KOPT-K1 (cell line): ENCODE measurements around the gene GMEB1.
"Not testable (repeated sequence)": the region's sequence is repeated elsewhere in the genome, so short reads cannot be mapped to it uniquely, and the experiment has no call there.

Source experiments
- H3K27ac ChIP-seq: fragments of 200-600 bp; sonication (generic); 2 replicates; pipeline ENCODE4 v1.5.1; 2016; ENCODE audit warnings: antibody characterized with exemption, mild to moderate bottlenecking, low read depth, low read length; ENCODE audit not compliant: poor library complexity, severe bottlenecking
- H3K36me3 ChIP-seq: fragments of 200-600 bp; sonication (generic); 2 replicates; pipeline ENCODE4 v1.5.1; 2017; ENCODE audit warnings: antibody characterized with exemption, mild to moderate bottlenecking, low read length, moderate library complexity; ENCODE audit not compliant: insufficient read depth
- H3K9me3 ChIP-seq: fragments of 200-600 bp; sonication (generic); 2 replicates; pipeline ENCODE4 v1.5.1; 2017; ENCODE audit warnings: antibody characterized with exemption, low read length, mild to moderate bottlenecking; ENCODE audit not compliant: insufficient read depth, poor library complexity, severe bottlenecking

The GMEB1 gene

DNA sequence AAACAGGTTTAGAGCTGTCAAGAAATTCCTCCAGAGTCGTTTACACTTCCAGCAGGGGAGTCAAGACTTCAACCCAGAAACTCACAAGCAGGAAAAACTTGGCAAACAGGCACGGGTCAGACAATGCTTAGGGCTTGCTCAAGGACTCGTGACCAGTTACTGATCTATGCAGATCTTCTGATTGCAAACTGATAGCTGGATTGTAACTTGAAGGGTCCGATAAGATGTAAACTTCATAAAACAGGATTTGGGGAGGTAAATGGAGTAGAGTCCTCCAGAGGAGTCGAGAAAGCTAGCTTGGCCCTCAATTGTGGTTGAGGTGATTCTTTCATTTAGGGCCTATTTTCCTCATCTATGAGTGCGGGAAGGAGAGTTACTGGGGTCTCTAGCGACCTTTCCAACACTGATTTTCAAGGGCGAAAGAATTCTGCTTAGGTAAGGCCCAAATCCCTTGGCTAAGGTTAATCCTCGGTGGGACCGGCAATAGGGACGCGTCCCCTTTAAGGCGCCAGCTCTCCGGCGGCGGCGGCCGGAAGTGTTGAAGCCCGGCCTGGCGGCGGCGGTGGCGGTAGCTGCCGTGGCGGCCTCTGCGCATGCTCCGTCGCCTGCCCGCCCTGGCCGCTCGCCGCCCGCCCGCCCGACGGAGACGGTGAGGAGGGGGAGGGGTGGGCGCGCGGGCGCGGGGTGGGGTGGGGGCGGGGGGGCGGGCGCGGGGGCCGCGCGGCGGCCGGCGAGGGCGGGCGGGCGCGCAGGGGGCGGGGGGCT lies at the start of gene GMEB1:
TSS of gene GMEB1 (plus strand) at position 594 of the 765 bp plus-strand sequence. CDS start 14,829 bp downstream, outside the sequence.
- Histone ChIP-seq H3K36me3 (no peaks in the 10 kb centered on the region), H3K27ac (peak within 1 kb of the TSS; percentile 98), H3K9me3 (no peaks in the 10 kb centered on the region)

GRCh38 chr1:28631713-28632112 lies 36.9 kb upstream of the GMEB1 start:
- no peaks in the 10 kb centered on the region for H3K36me3 ChIP-seq
- H3K9me3 ChIP-seq = no peaks in the 10 kb centered on the region
- H3K27ac ChIP-seq = no peak overlapping the region

DNA sequence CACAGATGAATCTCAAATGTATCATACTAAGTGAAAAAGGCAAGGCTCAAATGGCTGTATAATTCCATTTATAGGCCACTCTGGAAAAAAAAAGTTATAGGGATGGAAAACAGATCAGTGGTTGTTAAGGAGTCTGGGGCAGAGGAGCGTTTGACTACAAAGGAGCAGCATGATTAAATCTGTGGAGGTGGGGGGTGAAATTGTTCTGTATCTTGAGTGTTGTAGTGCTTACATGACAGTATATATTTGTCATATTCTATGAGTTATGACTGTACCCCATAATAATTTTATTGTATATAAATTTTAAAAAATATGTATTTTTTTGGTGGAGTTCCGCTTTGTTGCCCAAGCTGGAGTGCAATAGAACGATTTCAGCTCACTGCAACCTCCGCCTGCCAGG lies 36.0 kb upstream of the GMEB1 start:
- Histone ChIP-seq H3K36me3 (no peaks in the 10 kb centered on the region), H3K9me3 (no peaks in the 10 kb centered on the region), H3K27ac (no peak overlapping the region)

- no peaks in the 10 kb centered on the region for H3K36me3 ChIP-seq
- no peak overlapping the region for H3K27ac ChIP-seq
- no peaks in the 10 kb centered on the region for H3K9me3 ChIP-seq
Measured at GRCh38 chr1:28640766-28641165, 27.8 kb upstream of the GMEB1 start.

DNA sequence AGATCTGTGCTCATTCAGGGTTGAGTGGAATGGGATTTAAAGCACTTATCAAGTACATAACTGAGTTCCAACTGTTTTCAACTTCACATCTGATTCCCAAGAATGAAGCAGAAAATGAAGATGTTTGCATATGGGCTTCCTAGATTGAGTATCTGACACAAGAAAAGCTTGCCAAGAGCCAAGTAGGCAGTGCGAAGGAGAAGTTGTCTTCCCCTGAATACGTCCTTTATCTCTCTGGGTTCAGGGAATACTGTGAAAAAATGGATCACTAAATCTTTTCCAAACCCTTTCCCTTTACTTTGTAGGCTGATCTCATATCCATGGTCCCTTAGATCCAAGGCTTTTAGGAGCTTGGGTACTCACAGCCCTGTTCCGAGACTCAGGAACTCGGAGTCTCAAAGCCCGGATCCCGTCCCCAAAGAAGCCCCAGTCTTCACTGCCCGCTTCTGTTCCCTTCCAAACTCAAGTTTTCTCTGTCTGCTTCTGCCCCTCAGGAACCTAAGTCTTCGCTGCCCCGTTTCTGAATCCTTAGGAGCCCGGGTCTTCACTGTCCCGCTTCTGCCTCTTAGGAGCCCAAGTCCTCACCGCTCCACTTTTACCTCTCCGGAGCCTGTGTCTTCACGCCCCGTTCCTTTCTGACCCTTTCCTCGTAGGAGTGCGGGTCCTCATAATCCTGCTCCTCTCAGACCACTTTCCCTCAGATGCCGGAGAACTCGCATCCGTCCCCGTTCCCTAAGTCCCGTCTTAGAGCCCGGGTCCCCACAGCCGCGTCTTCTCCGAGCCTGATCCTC lies 26.3 kb upstream of the GMEB1 start:
- peak overlapping the region; percentile 90 for H3K27ac ChIP-seq
- no peaks in the 10 kb centered on the region for H3K9me3 ChIP-seq
- no peaks in the 10 kb centered on the region for H3K36me3 ChIP-seq

DNA sequence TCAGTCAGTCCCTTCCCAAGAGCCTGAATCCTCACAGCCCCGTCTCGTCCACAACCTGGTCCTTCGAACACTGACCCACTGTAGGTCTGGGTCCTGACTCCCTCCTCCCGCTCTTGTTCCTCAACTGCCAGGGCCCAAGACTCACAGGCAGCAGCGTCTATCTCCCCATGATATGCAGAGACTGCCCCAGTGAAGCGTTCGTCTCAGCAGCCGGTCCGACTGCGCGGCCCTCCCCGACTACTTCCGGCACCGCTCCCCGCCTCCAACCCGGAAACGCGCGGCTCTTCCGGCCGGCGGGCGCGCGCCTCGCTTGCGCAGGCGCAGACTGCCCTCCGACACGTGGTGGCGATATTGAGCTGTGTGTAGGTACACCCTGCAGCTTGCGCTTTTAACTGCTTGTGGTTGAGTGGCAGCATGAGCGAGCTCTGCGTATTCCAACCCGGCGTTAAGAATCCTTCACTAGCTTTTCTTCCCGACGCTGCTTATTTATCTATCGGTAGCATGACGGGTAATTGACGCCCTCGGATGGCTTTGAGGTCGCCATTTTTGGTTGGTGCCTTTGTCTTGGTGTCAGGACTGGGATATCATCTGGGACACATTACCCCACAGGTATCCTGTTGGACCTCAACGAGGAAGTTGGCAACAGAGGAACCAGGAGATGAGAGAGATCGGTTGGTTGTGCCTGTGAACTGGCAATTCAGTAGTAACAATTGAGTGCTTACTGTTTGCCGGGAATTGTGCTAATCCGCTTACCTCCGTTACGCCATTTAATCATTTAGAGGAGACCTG lies 25.5 kb upstream of the GMEB1 start, which contains the start of gene TAF12:
TSS of gene TAF12 (minus strand) at position 221 of the 789 bp plus-strand sequence. CDS start 20,986 bp downstream, outside the sequence.
- H3K27ac ChIP-seq = peak within 1 kb of the TSS; percentile 90
- no peaks in the 10 kb centered on the region for H3K9me3 ChIP-seq
- H3K36me3 ChIP-seq = no peaks in the 10 kb centered on the region

- H3K27ac ChIP-seq = peak overlapping the region; percentile 90
- H3K9me3 ChIP-seq = no peaks in the 10 kb centered on the region
- H3K36me3 ChIP-seq = no peaks in the 10 kb centered on the region
Measured at GRCh38 chr1:28644494-28644893, 24.1 kb upstream of the GMEB1 start.

DNA sequence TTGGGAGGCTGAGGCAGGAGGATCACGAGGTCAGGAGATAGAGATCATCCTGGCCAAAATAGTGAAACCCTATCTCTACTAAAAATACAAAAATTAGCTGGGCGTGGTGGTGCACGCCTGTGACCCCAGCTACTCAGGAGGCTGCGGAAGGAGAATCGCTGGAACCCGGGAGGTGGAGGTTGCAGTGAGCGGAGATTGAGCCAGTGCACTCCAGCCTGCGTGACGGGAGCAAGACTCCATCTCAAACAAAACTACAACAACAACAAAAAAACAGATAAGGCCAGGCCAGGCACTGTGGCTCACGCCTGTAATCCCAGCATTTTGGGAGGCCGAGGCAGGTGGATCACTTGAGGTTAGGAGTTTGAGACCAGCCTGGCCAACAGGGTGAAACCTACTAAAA lies 23.2 kb upstream of the GMEB1 start:
- H3K9me3 ChIP-seq, H3K36me3 ChIP-seq, H3K27ac ChIP-seq: not testable (repeated sequence)

GRCh38 chr1:28646040-28646439 lies 22.5 kb upstream of the GMEB1 start:
- H3K27ac ChIP-seq = no peak overlapping the region

GRCh38 chr1:28648008-28648473 lies 20.5 kb upstream of the GMEB1 start:
- peak overlapping the region; percentile 96 for H3K27ac ChIP-seq
- H3K9me3 ChIP-seq = no peaks in the 10 kb centered on the region
- no peaks in the 10 kb centered on the region for H3K36me3 ChIP-seq

More at GRCh38 chr1:28646040-28646439, 22.5 kb upstream of the GMEB1 start:
- H3K36me3 ChIP-seq = no peaks in the 10 kb centered on the region
- no peaks in the 10 kb centered on the region for H3K9me3 ChIP-seq

DNA sequence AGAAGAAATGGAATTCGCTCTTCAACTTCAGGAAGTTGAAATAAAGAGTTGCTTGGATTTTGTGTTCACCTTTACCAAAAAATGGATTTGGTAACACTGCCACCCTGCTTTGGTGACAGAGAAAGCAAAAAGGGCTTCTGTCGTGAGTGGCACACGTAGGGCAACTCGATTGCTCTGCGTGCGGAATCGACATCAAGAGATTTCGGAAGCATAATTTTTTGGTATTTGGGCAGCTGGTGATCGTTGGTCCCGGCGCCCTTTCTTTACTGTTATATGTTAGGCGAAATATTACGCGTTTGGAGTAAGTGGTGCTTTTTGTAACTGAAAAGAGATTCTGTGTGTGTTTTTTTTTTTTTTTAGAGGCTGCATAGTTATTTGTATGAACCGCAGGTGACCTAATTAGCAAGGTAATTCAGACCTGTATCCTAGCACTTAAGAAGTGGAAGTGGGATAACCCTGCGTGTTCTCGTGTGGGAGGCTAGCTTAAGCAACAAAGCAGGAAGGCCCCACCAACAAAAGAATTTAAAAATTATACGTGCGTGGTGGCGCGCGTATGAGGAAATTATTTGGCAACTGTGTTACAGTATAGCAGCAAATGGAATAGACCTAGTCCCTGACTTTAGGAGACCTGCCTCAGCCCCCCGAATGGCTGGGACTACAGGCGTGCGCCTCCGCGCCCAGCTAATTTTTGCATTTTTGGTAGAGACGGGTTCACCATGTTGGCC lies 19.9 kb upstream of the GMEB1 start, which contains the start of gene RNU11:
TSS of gene RNU11 (plus strand) at position 127 of the 725 bp plus-strand sequence.
- no peaks in the 10 kb centered on the region for H3K36me3 ChIP-seq
- no peaks in the 10 kb centered on the region for H3K9me3 ChIP-seq
- peak within 1 kb of the TSS; percentile 96 for H3K27ac ChIP-seq

GRCh38 chr1:28653063-28653462 lies 15.5 kb upstream of the GMEB1 start:
- not testable (repeated sequence) for H3K27ac ChIP-seq, H3K9me3 ChIP-seq, H3K36me3 ChIP-seq

- not testable (repeated sequence) for H3K27ac ChIP-seq, H3K36me3 ChIP-seq, H3K9me3 ChIP-seq
Measured at GRCh38 chr1:28653870-28654269, 14.7 kb upstream of the GMEB1 start.
